ENCODE measurements around the gene ADH1C.

- TF ChIP-seq POLR2AphosphoS5 (IDR thresholded peaks at IDR 0.05) (peak; percentile 45), POLR2A (IDR thresholded peaks at IDR 0.05) (no peak), CTCF (IDR thresholded peaks at IDR 0.05) (no peak)
Observed at GRCh38 chr4:99357948-99358347, 5.4 kb upstream of the ADH1C start.

Data from prostate gland (tissue), 2 donors.